HepG2 (cell line): ENCODE data around the gene GSC2. TPM values are rescaled to one million over a fixed set of nuclear protein-coding genes. Genes with fewer than 3 reads are reported as not detected.

Experiments
- ATAC-seq: fragments of 200-7000 bp; cut with Tn5 transposase; 3 replicates; pipeline ENCODE4 v1.9.1; 2020; ENCODE audit warnings: mild to moderate bottlenecking, moderate library complexity
- BruUV-seq: library from RNA; stranded (reverse); fragments of 400-500 nt; replicated peaks from 2 replicates; lab custom pipeline; 2021; lab: Mats Ljungman, UMichigan
- CTCF ChIA-PET: fragments of 300-600 bp; formaldehyde crosslinking; extraction: SDS; loops from one replicate; lab custom pipeline; 2021; ENCODE audit warnings: low total read pairs, inconsistent platforms, low intra/inter-chr PET ratio; lab: Yijun Ruan, JAX
- POLR2A ChIA-PET: fragments of 350-600 bp; sonication (Branson Sonifier 250); formaldehyde crosslinking; loops from one replicate; lab custom pipeline; 2020; ENCODE audit warnings: antibody characterized with exemption, inconsistent platforms; lab: Yijun Ruan, JAX
- DNase-seq: peaks from one replicate; pipeline ENCODE4 v3.0.0-alpha.2; 2015; ENCODE audit warnings: low spot score
- FAIRE-seq: peaks from 3 replicates; lab custom pipeline; 2011; peaks lifted over from hg19 to GRCh38; lab: Jason Lieb, UNC
- H2AFZ ChIP-seq: one replicate; pipeline ENCODE4 v1.6.1; 2011; ENCODE audit warnings: low read length, inconsistent platforms
- H3K27ac ChIP-seq: fragments of 300-600 bp; 3 replicates; pipeline ENCODE4 v1.8.0; 2011; ENCODE audit warnings: mixed run types, mild to moderate bottlenecking, mixed read lengths, low read length, inconsistent platforms; ENCODE audit not compliant: insufficient read depth; ENCODE audit errors: extremely low read length
- H3K27me3 ChIP-seq, 2 experiments: fragments of 200-600 bp in 1 of 2; 2 replicates in 1 of 2; 3 replicates in 1 of 2; pipeline versions ENCODE4 v1.6.0 to v1.8.0; 2011; ENCODE audit warnings: low read length in 2 of 2, mild to moderate bottlenecking in 2 of 2, moderate library complexity in 2 of 2, inconsistent platforms in 1 of 2; ENCODE audit not compliant: insufficient read depth in 2 of 2, control insufficient read depth in 1 of 2
- H3K36me3 ChIP-seq, 2 experiments: fragments of 200-600 bp in 1 of 2; replicated peaks in 1 of 2; 2 replicates in 1 of 2; 3 replicates in 1 of 2; pipeline versions ENCODE4 v1.5.1 to v1.8.0; 2011; ENCODE audit warnings: low read length in 2 of 2, inconsistent platforms in 1 of 2; ENCODE audit not compliant: insufficient read depth in 2 of 2, control insufficient read depth in 1 of 2
- H3K4me1 ChIP-seq: 2 replicates; pipeline ENCODE4 v1.5.1; 2012; ENCODE audit warnings: low read length, inconsistent platforms; ENCODE audit not compliant: insufficient read depth
- H3K4me2 ChIP-seq: 2 replicates; pipeline ENCODE4 v1.6.0; 2011; ENCODE audit warnings: low read depth, low read length, inconsistent platforms
- H3K4me3 ChIP-seq, 3 experiments: fragments of 200-600 bp in 1 of 3; sonication (generic), shearing (Covaris generic) in 1 of 3; replicated peaks in 1 of 3; 2 replicates each; pipeline ENCODE4 v1.5.1; 2011 to 2016; ENCODE audit warnings: low read length in 3 of 3, inconsistent platforms in 2 of 3, low read depth in 2 of 3, mild to moderate bottlenecking in 2 of 3, control low read depth in 1 of 3, mixed read lengths in 1 of 3; ENCODE audit not compliant: insufficient read depth in 1 of 3
- H3K79me2 ChIP-seq: one replicate; pipeline ENCODE4 v1.6.1; 2011; ENCODE audit warnings: low read length, inconsistent platforms; ENCODE audit not compliant: insufficient read depth
- H3K9ac ChIP-seq: 2 replicates; pipeline ENCODE4 v1.6.0; 2011; ENCODE audit warnings: mild to moderate bottlenecking, low read depth, low read length, inconsistent platforms; ENCODE audit not compliant: insufficient read depth
- H3K9me3 ChIP-seq: 2 replicates; pipeline ENCODE4 v1.5.1; 2012; ENCODE audit warnings: mild to moderate bottlenecking, low read length
- H4K20me1 ChIP-seq: 2 replicates; pipeline ENCODE4 v1.6.0; 2011; ENCODE audit warnings: inconsistent platforms, mild to moderate bottlenecking, low read length, moderate library complexity; ENCODE audit not compliant: insufficient read depth
- ARNT ChIP-seq: fragments of 450-650 bp; IDR thresholded peaks from 2 replicates; pipeline ENCODE4 v1.6.1; 2017
- DR1 ChIP-seq: sonication (generic); formaldehyde crosslinking; IDR thresholded peaks from 2 replicates; pipeline ENCODE4 v1.8.0; 2021; ENCODE audit warnings: mild to moderate bottlenecking, missing genetic modification reagents, inconsistent platforms
- IRF2 ChIP-seq: IDR thresholded peaks from 2 replicates; pipeline ENCODE4 v1.6.1; 2018; ENCODE audit warnings: missing genetic modification reagents, missing compliant biosample characterization
- KDM6A ChIP-seq: IDR thresholded peaks from 2 replicates; pipeline ENCODE4 v1.6.1; 2016; ENCODE audit warnings: low read depth
- ZNF264 ChIP-seq: sonication (generic); formaldehyde crosslinking; IDR thresholded peaks from 2 replicates; pipeline ENCODE4 v1.4.0; 2020; ENCODE audit warnings: missing genetic modification reagents
- ZNF333 ChIP-seq: sonication (generic); formaldehyde crosslinking; IDR thresholded peaks from 2 replicates; pipeline ENCODE4 v1.4.0; 2020; ENCODE audit warnings: mild to moderate bottlenecking, missing genetic modification reagents, borderline replicate concordance
- ZNF629 ChIP-seq: sonication (generic); formaldehyde crosslinking; conservative IDR thresholded peaks from 2 replicates; pipeline ENCODE4 v1.5.0; 2020; ENCODE audit warnings: missing genetic modification reagents
- ZNF672 ChIP-seq: sonication (generic); formaldehyde crosslinking; IDR thresholded peaks from 2 replicates; pipeline ENCODE4 v1.8.1; 2022; ENCODE audit warnings: missing genetic modification reagents
- ZNF747 ChIP-seq: sonication (generic); formaldehyde crosslinking; IDR thresholded peaks from 2 replicates; pipeline ENCODE4 v1.8.1; 2023; ENCODE audit warnings: missing genetic modification reagents, mild to moderate bottlenecking, borderline replicate concordance
- WGBS: methylation state at CpG from one replicate; pipeline ENCODE4 v1.1.6; 2017; ENCODE audit warnings: low lambda C conversion rate; 5-methylcytosine and 5-hydroxymethylcytosine counted together
- in situ Hi-C: cut with HindIII; loops from 2 replicates; pipeline ENCODE4 v1.10.0; 2017; ENCODE audit warnings: low pct_unique_long_range_greater_than_20kb; ENCODE audit not compliant: extremely low pct_ligation_motif_present
- intact Hi-C: fragments of 100-400 bp; cut with micrococcal nuclease; formaldehyde crosslinking; loops from one replicate; pipeline ENCODE4 v1.10.0; 2022; ENCODE audit not compliant: unreplicated experiment
- polyA plus RNA-seq, 8 experiments: library from polyadenylated mRNA; depleted of rRNA in 3 of 8; stranded (reverse) in 7 of 8; unstranded in 1 of 8; fragments of >200 nt; fragmentation: Illumina TruSeq in 4 of 8; extraction: Trizol in 4 of 8; gene quantifications; 2 replicates each; pipeline versions ENCODE4 v1.2.1 to v1.2.3, GENCODE V29; 2011 to 2016; ENCODE audit warnings: low read depth in 4 of 8, missing spikeins in 1 of 8, mixed read lengths in 1 of 8; ENCODE audit not compliant: insufficient read depth in 1 of 8
- total RNA-seq, 5 experiments: library from RNA; depleted of rRNA; stranded (reverse); fragments of >200 nt; fragmentation: Illumina TruSeq; extraction: Trizol; gene quantifications; 2 replicates each; pipeline ENCODE4 v1.2.3, GENCODE V29; 2016; ENCODE audit warnings: low read depth in 1 of 5

Gene GSC2
- total and polyA plus RNA-seq, 2 of the 13 experiments (the other 11 are each of a cell fraction or from before 2014, with no cell fraction given) = not detected

GRCh38 chr22:19199479-19199878 lies 49.4 kb upstream of the GSC2 start:
- intact Hi-C loops = no loop called here
- TF ChIP-seq ZNF264 (CRISPR knock-in tag) = no peak
- TF ChIP-seq, all 625 proteins: peak for 0
- ATAC-seq (no peak), DNase-seq (no peak), FAIRE-seq (no peak)
- no peaks in the 10 kb centered on the region for H3K79me2 ChIP-seq
- CTCF ChIA-PET = no interaction called here
- H3K4me3 ChIP-seq = no peak overlapping the region
- no peak overlapping the region for H3K27ac ChIP-seq
- no peaks in the 10 kb centered on the region for H4K20me1 ChIP-seq
- no peak overlapping the region for H3K4me2 ChIP-seq
- H3K9me3 ChIP-seq = no peaks in the 10 kb centered on the region
- H3K9ac ChIP-seq = no peak overlapping the region
- no peaks in the 10 kb centered on the region for H3K4me1 ChIP-seq
- H3K27me3 ChIP-seq = no peaks in the 10 kb centered on the region
- no peak overlapping the region for H2AFZ ChIP-seq
- POLR2A ChIA-PET = no interaction called here
- no TSS peak for BruUV-seq
- peaks cover 0 to 2% of the 10 kb centered on the region in 2 experiments; a peak in 3 of 5 replicates for H3K36me3 ChIP-seq
- 91% methylated on average over 8 of the region's 8 CpGs for WGBS
- in situ Hi-C loops = no loop called here

GRCh38 chr22:19197997-19198865 lies 48.1 kb upstream of the GSC2 start:
- Histone ChIP-seq H3K36me3 (peaks cover 0 to 2% of the 10 kb centered on the region in 2 experiments; a peak in 3 of 5 replicates), H3K9ac (no peak overlapping the region), H3K4me2 (no peak overlapping the region), H3K4me3 (no peak overlapping the region), H3K27me3 (no peaks in the 10 kb centered on the region), H4K20me1 (no peaks in the 10 kb centered on the region), H3K79me2 (no peaks in the 10 kb centered on the region), H3K9me3 (no peaks in the 10 kb centered on the region), H3K4me1 (no peaks in the 10 kb centered on the region), H3K27ac (no peak overlapping the region), H2AFZ (no peak overlapping the region)
- FAIRE-seq (no peak), ATAC-seq (no peak), DNase-seq (no peak)
- no TSS peak for BruUV-seq
- TF ChIP-seq ZNF672 (CRISPR knock-in tag) (no peak), ZNF333 (CRISPR knock-in tag) (no peak), DR1 (no peak), ZNF747 (CRISPR knock-in tag) (no peak), KDM6A (CRISPR knock-in tag) (no peak), ARNT (no peak), IRF2 (no peak), ZNF629 (CRISPR knock-in tag) (no peak)
- ChIA-PET POLR2A (no interaction called here), CTCF (no interaction called here)
- intact Hi-C loops = no loop called here
- WGBS = 92% methylated on average over 10 of the region's 10 CpGs
- in situ Hi-C loops = no loop called here
